ENCODE data around the gene ZNF346.

GRCh38 chr5:177015156-177015555 is 7.3 kb upstream of the ZNF346 start:
- TF ChIP-seq POLR2A (IDR thresholded peaks at IDR 0.05): no peak
- TF ChIP-seq, protein P1, sequence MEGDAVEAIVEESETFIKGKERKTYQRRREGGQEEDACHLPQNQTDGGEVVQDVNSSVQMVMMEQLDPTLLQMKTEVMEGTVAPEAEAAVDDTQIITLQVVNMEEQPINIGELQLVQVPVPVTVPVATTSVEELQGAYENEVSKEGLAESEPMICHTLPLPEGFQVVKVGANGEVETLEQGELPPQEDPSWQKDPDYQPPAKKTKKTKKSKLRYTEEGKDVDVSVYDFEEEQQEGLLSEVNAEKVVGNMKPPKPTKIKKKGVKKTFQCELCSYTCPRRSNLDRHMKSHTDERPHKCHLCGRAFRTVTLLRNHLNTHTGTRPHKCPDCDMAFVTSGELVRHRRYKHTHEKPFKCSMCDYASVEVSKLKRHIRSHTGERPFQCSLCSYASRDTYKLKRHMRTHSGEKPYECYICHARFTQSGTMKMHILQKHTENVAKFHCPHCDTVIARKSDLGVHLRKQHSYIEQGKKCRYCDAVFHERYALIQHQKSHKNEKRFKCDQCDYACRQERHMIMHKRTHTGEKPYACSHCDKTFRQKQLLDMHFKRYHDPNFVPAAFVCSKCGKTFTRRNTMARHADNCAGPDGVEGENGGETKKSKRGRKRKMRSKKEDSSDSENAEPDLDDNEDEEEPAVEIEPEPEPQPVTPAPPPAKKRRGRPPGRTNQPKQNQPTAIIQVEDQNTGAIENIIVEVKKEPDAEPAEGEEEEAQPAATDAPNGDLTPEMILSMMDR (IDR thresholded peaks at IDR 0.05): no peak

Measured in prostate gland (tissue), 2 donors.